ENCODE measurements around the gene WNT8B.
A peak's percentile ranks its signal among the peaks of the same experiment; 100 is the strongest.

The WNT8B gene

GRCh38 chr10:100524638-100525037, 61.8 kb downstream of the WNT8B start:
- Histone ChIP-seq H4K20me1 (ENCODE audit: insufficient read depth, low read length) (no peaks in the 10 kb centered on the region), H3K4me1 (ENCODE audit: low read length) (peaks cover 8% of the 10 kb centered on the region), H3K27me3 (ENCODE audit: low read depth, low read length) (no peaks in the 10 kb centered on the region), H3K4me2 (ENCODE audit: low read length) (no peak overlapping the region), H2AFZ (ENCODE audit: low read depth, low read length) (no peak overlapping the region), H3K9ac (ENCODE audit: low read length) (no peak overlapping the region), H3K79me2 (ENCODE audit: low read length) (peaks cover 25% of the 10 kb centered on the region), H3K27ac (ENCODE audit: low read length) (no peak overlapping the region), H3K9me3 (ENCODE audit: insufficient read depth, low read length) (no peaks in the 10 kb centered on the region), H3K36me3 (replicated peaks; ENCODE audit: low read depth, low read length) (peaks cover 12% of the 10 kb centered on the region), H3K4me3 (ENCODE audit: low read length) (no peak overlapping the region)
- TF ChIP-seq CTCF (IDR thresholded peaks at IDR 0.05; ENCODE audit: low read depth, low read length) = no peak
- no peak for TF ChIP-seq EZH2phosphoT487 (IDR thresholded peaks at IDR 0.05; ENCODE audit: low read depth)

- TF ChIP-seq EZH2phosphoT487 (IDR thresholded peaks at IDR 0.05; ENCODE audit: low read depth) (no peak), CTCF (IDR thresholded peaks at IDR 0.05; ENCODE audit: low read depth, low read length) (no peak)
- H3K9ac ChIP-seq (ENCODE audit: low read length) = peak overlapping the region; percentile 88
- peak overlapping the region; percentile 45 for H3K27ac ChIP-seq (ENCODE audit: low read length)
Observed at GRCh38 chr10:100528123-100528886, 65.5 kb downstream of the WNT8B start.

GRCh38 chr10:100528921-100529474, 66.2 kb downstream of the WNT8B start:
- TF ChIP-seq CTCF (IDR thresholded peaks at IDR 0.05; ENCODE audit: low read depth, low read length) (no peak), EZH2phosphoT487 (IDR thresholded peaks at IDR 0.05; ENCODE audit: low read depth) (no peak)
- Histone ChIP-seq H2AFZ (ENCODE audit: low read depth, low read length) (peak overlapping the region; percentile 91; the same call in 1 of the 2 replicates), H3K9me3 (ENCODE audit: insufficient read depth, low read length) (no peaks in the 10 kb centered on the region), H3K4me1 (ENCODE audit: low read length) (peaks cover 14% of the 10 kb centered on the region), H3K79me2 (ENCODE audit: low read length) (peaks cover 28% of the 10 kb centered on the region), H3K4me3 (ENCODE audit: low read length) (peak overlapping the region; percentile 96), H3K9ac (ENCODE audit: low read length) (peak overlapping the region; percentile 88), H4K20me1 (ENCODE audit: insufficient read depth, low read length) (no peaks in the 10 kb centered on the region), H3K36me3 (replicated peaks; ENCODE audit: low read depth, low read length) (peaks cover 12% of the 10 kb centered on the region), H3K27me3 (ENCODE audit: low read depth, low read length) (no peaks in the 10 kb centered on the region), H3K4me2 (ENCODE audit: low read length) (peak overlapping the region; percentile 97), H3K27ac (ENCODE audit: low read length) (peak overlapping the region; percentile 45)

More at GRCh38 chr10:100528123-100528886, 65.5 kb downstream of the WNT8B start:
- H3K79me2 ChIP-seq (ENCODE audit: low read length) = peaks cover 28% of the 10 kb centered on the region
- H4K20me1 ChIP-seq (ENCODE audit: insufficient read depth, low read length) = no peaks in the 10 kb centered on the region
- H3K4me2 ChIP-seq (ENCODE audit: low read length) = peak overlapping the region; percentile 97
- no peak overlapping the region for H2AFZ ChIP-seq (ENCODE audit: low read depth, low read length)
- H3K9me3 ChIP-seq (ENCODE audit: insufficient read depth, low read length) = no peaks in the 10 kb centered on the region
- H3K4me3 ChIP-seq (ENCODE audit: low read length) = peak overlapping the region; percentile 96
- peaks cover 14% of the 10 kb centered on the region for H3K4me1 ChIP-seq (ENCODE audit: low read length)
- H3K36me3 ChIP-seq (replicated peaks; ENCODE audit: low read depth, low read length) = peaks cover 12% of the 10 kb centered on the region
- H3K27me3 ChIP-seq (ENCODE audit: low read depth, low read length) = no peaks in the 10 kb centered on the region

- Histone ChIP-seq H3K4me3 (ENCODE audit: low read length) (peak within 1 kb of the TSS; percentile 96), H3K27ac (ENCODE audit: low read length) (peak within 1 kb of the TSS; percentile 45), H3K9me3 (ENCODE audit: insufficient read depth, low read length) (no peaks in the 10 kb centered on the region), H2AFZ (ENCODE audit: low read depth, low read length) (peak within 1 kb of the TSS; percentile 91), H3K9ac (ENCODE audit: low read length) (peak within 1 kb of the TSS; percentile 88), H3K27me3 (ENCODE audit: low read depth, low read length) (no peaks in the 10 kb centered on the region), H3K4me1 (ENCODE audit: low read length) (peaks cover 14% of the 10 kb centered on the region), H3K79me2 (ENCODE audit: low read length) (peaks cover 28% of the 10 kb centered on the region), H4K20me1 (ENCODE audit: insufficient read depth, low read length) (no peaks in the 10 kb centered on the region), H3K4me2 (ENCODE audit: low read length) (peak within 1 kb of the TSS; percentile 97), H3K36me3 (replicated peaks; ENCODE audit: low read depth, low read length) (peaks cover 12% of the 10 kb centered on the region)
- TF ChIP-seq CTCF (IDR thresholded peaks at IDR 0.05; ENCODE audit: low read depth, low read length) = no peak
- TF ChIP-seq EZH2phosphoT487 (IDR thresholded peaks at IDR 0.05; ENCODE audit: low read depth) = no peak
Observed at GRCh38 chr10:100529475-100530298, 66.9 kb downstream of the WNT8B start, which contains the start of gene NDUFB8. Gene NDUFB8, minus strand, starts transcription at chr10:100529871. Its CDS starts 20 bp downstream, at chr10:100529851.
